ENCODE data around the gene TDRD1.

Gene TDRD1

GRCh38 chr10:114239994-114240345, 60.8 kb downstream of the TDRD1 start:
- no peak for DNase-seq

- no peak for DNase-seq
Measured at GRCh38 chr10:114242235-114242634, 63.1 kb downstream of the TDRD1 start.

GRCh38 chr10:114243661-114244060, 64.5 kb downstream of the TDRD1 start:
- no peak for DNase-seq

GRCh38 chr10:114244126-114244525, 65.0 kb downstream of the TDRD1 start:
- no peak for DNase-seq

GRCh38 chr10:114245121-114245791, 66.1 kb downstream of the TDRD1 start:
- DNase-seq, result no peak

GRCh38 chr10:114246679-114247305, 67.6 kb downstream of the TDRD1 start:
- DNase-seq, result no peak

GRCh38 chr10:114250236-114250635, 71.1 kb downstream of the TDRD1 start:
- DNase-seq, result no peak

- DNase-seq, result no peak
Measured at GRCh38 chr10:114250716-114251115, 71.6 kb downstream of the TDRD1 start.

- no peak for DNase-seq
Measured at GRCh38 chr10:114252092-114252491, 72.9 kb downstream of the TDRD1 start.

- no peak for DNase-seq
Measured at GRCh38 chr10:114252883-114253282, 73.7 kb downstream of the TDRD1 start.

GRCh38 chr10:114255227-114255626, 76.1 kb downstream of the TDRD1 start:
- DNase-seq, result no peak

GRCh38 chr10:114256008-114256765, 77.0 kb downstream of the TDRD1 start:
- no peak for DNase-seq

GRCh38 chr10:114256822-114257221, 77.7 kb downstream of the TDRD1 start:
- DNase-seq, result no peak

GRCh38 chr10:114257498-114257897, 78.3 kb downstream of the TDRD1 start:
- no peak for DNase-seq

- DNase-seq, result no peak
Measured at GRCh38 chr10:114258274-114258840, 79.2 kb downstream of the TDRD1 start.

- DNase-seq, result no peak
Measured at GRCh38 chr10:114259824-114260223, 80.7 kb downstream of the TDRD1 start.

- DNase-seq, result no peak
Measured at GRCh38 chr10:114260366-114260765, 81.2 kb downstream of the TDRD1 start.

- DNase-seq, result no peak
Measured at GRCh38 chr10:114261076-114261475, 81.9 kb downstream of the TDRD1 start.

- no peak for DNase-seq
Measured at GRCh38 chr10:114262496-114262895, 83.3 kb downstream of the TDRD1 start.

GRCh38 chr10:114265392-114266053, 86.4 kb downstream of the TDRD1 start:
- no peak for DNase-seq

- DNase-seq, result no peak
Measured at GRCh38 chr10:114266521-114266920, 87.4 kb downstream of the TDRD1 start.

- no peak for DNase-seq
Measured at GRCh38 chr10:114271075-114271778, 92.1 kb downstream of the TDRD1 start.

GRCh38 chr10:114271779-114272167, 92.6 kb downstream of the TDRD1 start:
- DNase-seq, result no peak
